K562 (cell line): ENCODE data around the gene BRICD5. TPM values are rescaled to one million over a fixed set of nuclear protein-coding genes. Genes with fewer than 3 reads are reported as not detected.

Source experiments
- ATAC-seq: fragments of 200-7000 bp; cut with Tn5 transposase; 3 replicates; pipeline ENCODE4 v1.9.1; 2020; ENCODE audit warnings: moderate library complexity
- BruUV-seq: library from RNA; stranded (reverse); fragments of 400-500 nt; replicated peaks from 2 replicates; lab custom pipeline; 2021; lab: Mats Ljungman, UMichigan
- CTCF ChIA-PET: fragments of 300-600 bp; formaldehyde crosslinking; extraction: SDS; loops from one replicate; lab custom pipeline; 2021; ENCODE audit warnings: low intra/inter-chr PET ratio; lab: Yijun Ruan, JAX
- POLR2A ChIA-PET: fragments of 300-600, 350-650 bp; sonication (Branson Sonifier 250); formaldehyde crosslinking; extraction: SDS; loops from one replicate; lab custom pipeline; 2021; ENCODE audit warnings: antibody characterized with exemption, inconsistent platforms; lab: Yijun Ruan, JAX
- DNase-seq, 4 experiments: peaks; one replicate each; pipeline versions ENCODE4 v3.0.0 to v3.0.0-alpha.2; 2011 to 2018; ENCODE audit warnings: low spot score in 3 of 4, mixed read lengths in 3 of 4; ENCODE audit errors: extremely low read depth in 1 of 4
- FAIRE-seq: peaks from 2 replicates; lab custom pipeline; 2011; peaks lifted over from hg19 to GRCh38; lab: Jason Lieb, UNC
- H2AFZ ChIP-seq: 2 replicates; pipeline ENCODE4 v1.6.0; 2011; ENCODE audit warnings: low read depth, low read length, control low read depth, inconsistent platforms
- H3K27ac ChIP-seq: fragments of 200-600 bp; 3 replicates; pipeline ENCODE4 v1.8.0; 2011; ENCODE audit warnings: low read depth, mild to moderate bottlenecking, control low read depth, inconsistent platforms, low read length, moderate library complexity, mixed read lengths; ENCODE audit errors: extremely low read depth
- H3K27me3 ChIP-seq, 2 experiments: fragments of 300-600 bp in 1 of 2; 2 replicates in 1 of 2; 3 replicates in 1 of 2; pipeline versions ENCODE4 v1.6.0 to v1.8.0; 2011; ENCODE audit warnings: inconsistent platforms in 2 of 2, low read length in 2 of 2, mild to moderate bottlenecking in 1 of 2, mixed read lengths in 1 of 2, moderate library complexity in 1 of 2; ENCODE audit not compliant: control insufficient read depth in 2 of 2, insufficient read depth in 2 of 2
- H3K36me3 ChIP-seq: fragments of 300-600 bp; 3 replicates; pipeline ENCODE4 v1.8.0; 2011; ENCODE audit warnings: mild to moderate bottlenecking, low read length, inconsistent platforms; ENCODE audit not compliant: control insufficient read depth, insufficient read depth
- H3K4me1 ChIP-seq, 2 experiments: fragments of 200-600 bp in 1 of 2; replicated peaks in 1 of 2; 2 replicates in 1 of 2; 3 replicates in 1 of 2; pipeline versions ENCODE4 v1.5.1 to v1.8.0; 2011; ENCODE audit warnings: inconsistent platforms in 2 of 2, low read length in 2 of 2, mild to moderate bottlenecking in 1 of 2, mixed read lengths in 1 of 2, moderate library complexity in 1 of 2; ENCODE audit not compliant: control insufficient read depth in 2 of 2, insufficient read depth in 2 of 2
- H3K4me2 ChIP-seq: 2 replicates; pipeline ENCODE4 v1.6.1; 2011; ENCODE audit warnings: low read length, control low read depth, inconsistent platforms, mixed read lengths; ENCODE audit not compliant: insufficient read depth
- H3K4me3 ChIP-seq: fragments of 200-600 bp; sonication (generic), shearing (Covaris generic); 2 replicates; pipeline ENCODE4 v1.5.1; 2016; ENCODE audit warnings: control low read depth, inconsistent platforms
- H3K79me2 ChIP-seq: fragments of 200-600 bp; 3 replicates; pipeline ENCODE4 v1.8.0; 2011; ENCODE audit warnings: low read length, inconsistent platforms; ENCODE audit not compliant: control insufficient read depth, insufficient read depth
- H3K9ac ChIP-seq, 2 experiments: 2 replicates each; pipeline versions ENCODE4 v1.6.0 to v1.6.1; 2011; ENCODE audit warnings: low read depth in 2 of 2, low read length in 2 of 2, control low read depth in 1 of 2, inconsistent platforms in 1 of 2, mild to moderate bottlenecking in 1 of 2, mixed read lengths in 1 of 2; ENCODE audit not compliant: insufficient read depth in 1 of 2
- H3K9me1 ChIP-seq: one replicate; pipeline ENCODE4 v1.6.0; 2011; ENCODE audit warnings: inconsistent platforms, mild to moderate bottlenecking, low read length, moderate library complexity; ENCODE audit not compliant: control insufficient read depth, insufficient read depth
- H3K9me3 ChIP-seq: replicated peaks from 2 replicates; pipeline ENCODE4 v1.5.1; 2011; ENCODE audit warnings: low read depth, low read length, inconsistent platforms; ENCODE audit not compliant: control insufficient read depth, insufficient read depth
- H4K20me1 ChIP-seq: replicated peaks from 2 replicates; pipeline ENCODE4 v1.6.1; 2011; ENCODE audit warnings: low read length, inconsistent platforms, mixed read lengths; ENCODE audit not compliant: control insufficient read depth, insufficient read depth
- FOXP1 ChIP-seq: sonication (generic); formaldehyde crosslinking; IDR thresholded peaks from 2 replicates; pipeline ENCODE4 v1.8.0; 2022; ENCODE audit warnings: mild to moderate bottlenecking, missing genetic modification reagents
- HLTF ChIP-seq: fragments of 450-650 bp; IDR thresholded peaks from 2 replicates; pipeline ENCODE4 v1.6.1; 2016
- KLF16 ChIP-seq: IDR thresholded peaks from 2 replicates; pipeline ENCODE4 v1.6.1; 2016; ENCODE audit warnings: antibody characterized with exemption
- MXI1 ChIP-seq: IDR thresholded peaks from 2 replicates; pipeline ENCODE4 v1.6.1; 2011; ENCODE audit warnings: low read depth, mild to moderate bottlenecking, improper control_type of control experiment, low read length
- MYC ChIP-seq, 2 experiments: fragments of 250-450 bp in 1 of 2; sonication (Bioruptor Pico) in 1 of 2; IDR thresholded peaks; 2 replicates each; pipeline versions ENCODE4 v1.5.1 to v1.6.1; 2012 to 2021; ENCODE audit warnings: low read depth in 2 of 2, borderline replicate concordance in 1 of 2, improper control_type of control experiment in 1 of 2, low read length in 1 of 2, mild to moderate bottlenecking in 1 of 2, moderate library complexity in 1 of 2
- NCOA6 ChIP-seq: fragments of 450-650 bp; IDR thresholded peaks from 2 replicates; pipeline ENCODE4 v1.6.1; 2017; ENCODE audit warnings: mild to moderate bottlenecking
- NRF1 ChIP-seq, 2 experiments: fragments of 450-650 bp; IDR thresholded peaks in 1 of 2; conservative IDR thresholded peaks in 1 of 2; 2 replicates each; pipeline ENCODE4 v1.6.1; 2014; ENCODE audit warnings: mild to moderate bottlenecking in 2 of 2
- SNIP1 ChIP-seq: fragments of 450-650 bp; IDR thresholded peaks from 2 replicates; pipeline ENCODE4 v1.7.1; 2017; ENCODE audit warnings: low read depth, mild to moderate bottlenecking
- SRSF9 ChIP-seq: fragments of 200-400 bp; formaldehyde crosslinking; IDR thresholded peaks from 2 replicates; pipeline ENCODE4 v1.6.1; 2017; ENCODE audit warnings: low read depth, low read length, borderline replicate concordance
- STAT6 ChIP-seq: sonication (generic); formaldehyde crosslinking; IDR thresholded peaks from 2 replicates; pipeline ENCODE4 v1.8.1; 2023; ENCODE audit warnings: mild to moderate bottlenecking, missing genetic modification reagents
- SUPT5H ChIP-seq: fragments of 450-650 bp; IDR thresholded peaks from 2 replicates; pipeline ENCODE4 v1.6.1; 2016
- ZNF212 ChIP-seq: fragments of 450-650 bp; formaldehyde crosslinking; IDR thresholded peaks from 2 replicates; pipeline ENCODE4 v1.4.0; 2020; ENCODE audit warnings: mild to moderate bottlenecking
- ZNF24 ChIP-seq: fragments of 450-650 bp; IDR thresholded peaks from 2 replicates; pipeline ENCODE4 v1.6.1; 2016
- ZNF584 ChIP-seq: fragments of 200-800 bp; sonication (Bioruptor generic); IDR thresholded peaks from 2 replicates; pipeline ENCODE4 v1.6.1; 2016; ENCODE audit warnings: low read depth, mild to moderate bottlenecking, missing genetic modification characterization, missing compliant biosample characterization
- ZNF707 ChIP-seq: fragments of 250-450 bp; sonication (Bioruptor Pico); conservative IDR thresholded peaks from 2 replicates; pipeline ENCODE4 v1.8.0; 2022; ENCODE audit warnings: inconsistent platforms, mild to moderate bottlenecking, moderate library complexity
- WGBS: fragments of 100-300 bp; shearing (Covaris generic); methylation state at CpG from one replicate; pipeline ENCODE4 v1.1.6; 2016; ENCODE audit warnings: low coverage, mixed read lengths; ENCODE audit not compliant: insufficient coverage; ENCODE audit errors: missing lambda C conversion rate; 5-methylcytosine and 5-hydroxymethylcytosine counted together
- in situ Hi-C: fragments of 300-500 bp; cut with MboI; formaldehyde crosslinking; loops from 4 replicates; pipeline ENCODE4 v1.15.0; 2018; ENCODE audit warnings: inconsistent platforms, mixed read lengths
- intact Hi-C: fragments of 100-400 bp; cut with micrococcal nuclease; formaldehyde crosslinking; loops from 2 replicates; pipeline ENCODE4 v1.14.2; 2022
- polyA plus RNA-seq, 8 experiments: library from polyadenylated mRNA; depleted of rRNA in 4 of 8; stranded (reverse) in 5 of 8; unstranded in 3 of 8; fragments of >200 nt; fragmentation: Nextera tagmentation in 2 of 8; fragmentation: Illumina TruSeq in 1 of 8; extraction: Ambion mirVana in 2 of 8; extraction: Trizol in 1 of 8; gene quantifications; 2 replicates each; pipeline versions ENCODE4 v1.2.1 to v1.2.3, GENCODE V29; 2011 to 2014; ENCODE audit warnings: inconsistent platforms in 1 of 8, missing spikeins in 1 of 8
- total RNA-seq, 7 experiments: library from RNA; depleted of rRNA in 6 of 7; stranded (reverse); fragments of >200 nt in 6 of 7; fragmentation: Illumina TruSeq in 2 of 7; extraction: Trizol in 2 of 7; gene quantifications; 2 replicates each; pipeline versions ENCODE4 v1.2.1 to v1.2.3, GENCODE V29; 2011 to 2021; ENCODE audit warnings: low replicate concordance in 1 of 7
- TF ChIP-seq, protein P1 (sequence below): sonication (generic); formaldehyde crosslinking; IDR thresholded peaks from 2 replicates; pipeline ENCODE4 v1.8.0; 2022; ENCODE audit warnings: mild to moderate bottlenecking, missing genetic modification reagents
- TF ChIP-seq, protein P2 (sequence below): sonication (generic); formaldehyde crosslinking; IDR thresholded peaks from 2 replicates; pipeline ENCODE4 v1.8.0; 2022; ENCODE audit warnings: missing genetic modification reagents, mild to moderate bottlenecking, borderline replicate concordance

The BRICD5 gene
- total and polyA plus RNA-seq, 9 of the 15 experiments (the other 6 are each of a cell fraction or from before 2014, with no cell fraction given), result 0.24 to 15.1 (median 2.4) TPM; not detected in 1

DNA sequence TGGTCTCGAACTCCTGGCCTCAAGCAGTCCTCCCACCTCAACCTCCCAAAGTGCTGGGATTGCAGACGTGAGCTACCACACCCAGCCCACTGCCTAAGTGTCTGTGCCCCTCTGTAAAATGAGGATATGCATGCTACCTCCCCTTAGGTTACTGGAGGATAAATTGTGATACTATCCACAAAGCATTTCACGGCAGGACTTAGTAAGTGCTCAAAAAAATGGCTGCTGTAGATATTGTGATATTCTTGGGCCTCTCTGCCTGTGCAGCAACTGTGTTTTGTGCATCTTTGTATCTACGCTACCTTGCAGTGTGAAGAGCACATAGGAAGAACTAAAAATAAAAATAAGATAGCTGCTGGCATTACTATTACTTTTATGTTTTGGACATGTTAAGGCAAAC lies 12.4 kb downstream of the BRICD5 start:
- Histone ChIP-seq H3K36me3 (no peaks in the 10 kb centered on the region), H3K4me3 (no peak overlapping the region), H3K27me3 (peaks cover 0 to 5% of the 10 kb centered on the region in 2 experiments; a peak in 2 of 5 replicates), H3K4me1 (peaks cover 3 to 51% of the 10 kb centered on the region in 2 experiments; a peak in 4 of 5 replicates), H3K9ac (no peak overlapping the region), H4K20me1 (0 out of 2 replicates have a peak, but pooled peaks cover 3% of the 10 kb centered on the region), H3K9me3 (no peaks in the 10 kb centered on the region), H3K4me2 (no peak overlapping the region), H3K79me2 (no peaks in the 10 kb centered on the region), H3K9me1 (no peaks in the 10 kb centered on the region), H2AFZ (no peak overlapping the region), H3K27ac (no peak overlapping the region)
- in situ Hi-C loops (no loop called here), intact Hi-C loops (loop anchor here (5.0 kb wide), 2 partner anchors 54 to 299 kb away; partner anchors contain the start of gene ECI1)
- WGBS, result 34% methylated on average over 4 of the region's 4 CpGs
- ChIA-PET CTCF (no interaction called here), POLR2A (interaction anchor here (0.7 kb wide), 1 partner anchor 53 kb away, joined by 4 read pairs; the partner anchor contains the start of gene ECI1)
- ATAC-seq, result no peak
- BruUV-seq, result no TSS peak
- no peak for DNase-seq
- FAIRE-seq, result no peak
- TF ChIP-seq SRSF9 (no peak), NCOA6 (no peak), MXI1 (no peak), SNIP1 (no peak), HLTF (no peak), ZNF584 (CRISPR knock-in tag) (no peak), NRF1 (conservative IDR thresholded peaks at IDR 0.05 in 1 of 2, IDR thresholded peaks at IDR 0.05 in 1 of 2) (no peak), STAT6 (CRISPR knock-in tag) (no peak), ZNF212 (CRISPR knock-in tag) (no peak), KLF16 (no peak), MYC (IDR thresholded peaks at IDR 0.05; ENCODE audit: low read depth, low read length) (no peak), MYC (CRISPR knock-in tag; IDR thresholded peaks at IDR 0.05; ENCODE audit: borderline replicate concordance, low read depth) (no peak), ZNF24 (no peak), ZNF707 (CRISPR knock-in tag) (no peak), SUPT5H (no peak), FOXP1 (CRISPR knock-in tag) (no peak)
- TF ChIP-seq, protein P1, sequence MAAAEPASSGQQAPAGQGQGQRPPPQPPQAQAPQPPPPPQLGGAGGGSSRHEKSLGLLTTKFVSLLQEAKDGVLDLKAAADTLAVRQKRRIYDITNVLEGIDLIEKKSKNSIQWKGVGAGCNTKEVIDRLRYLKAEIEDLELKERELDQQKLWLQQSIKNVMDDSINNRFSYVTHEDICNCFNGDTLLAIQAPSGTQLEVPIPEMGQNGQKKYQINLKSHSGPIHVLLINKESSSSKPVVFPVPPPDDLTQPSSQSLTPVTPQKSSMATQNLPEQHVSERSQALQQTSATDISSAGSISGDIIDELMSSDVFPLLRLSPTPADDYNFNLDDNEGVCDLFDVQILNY (CRISPR knock-in tag), result no peak
- TF ChIP-seq, protein P2, sequence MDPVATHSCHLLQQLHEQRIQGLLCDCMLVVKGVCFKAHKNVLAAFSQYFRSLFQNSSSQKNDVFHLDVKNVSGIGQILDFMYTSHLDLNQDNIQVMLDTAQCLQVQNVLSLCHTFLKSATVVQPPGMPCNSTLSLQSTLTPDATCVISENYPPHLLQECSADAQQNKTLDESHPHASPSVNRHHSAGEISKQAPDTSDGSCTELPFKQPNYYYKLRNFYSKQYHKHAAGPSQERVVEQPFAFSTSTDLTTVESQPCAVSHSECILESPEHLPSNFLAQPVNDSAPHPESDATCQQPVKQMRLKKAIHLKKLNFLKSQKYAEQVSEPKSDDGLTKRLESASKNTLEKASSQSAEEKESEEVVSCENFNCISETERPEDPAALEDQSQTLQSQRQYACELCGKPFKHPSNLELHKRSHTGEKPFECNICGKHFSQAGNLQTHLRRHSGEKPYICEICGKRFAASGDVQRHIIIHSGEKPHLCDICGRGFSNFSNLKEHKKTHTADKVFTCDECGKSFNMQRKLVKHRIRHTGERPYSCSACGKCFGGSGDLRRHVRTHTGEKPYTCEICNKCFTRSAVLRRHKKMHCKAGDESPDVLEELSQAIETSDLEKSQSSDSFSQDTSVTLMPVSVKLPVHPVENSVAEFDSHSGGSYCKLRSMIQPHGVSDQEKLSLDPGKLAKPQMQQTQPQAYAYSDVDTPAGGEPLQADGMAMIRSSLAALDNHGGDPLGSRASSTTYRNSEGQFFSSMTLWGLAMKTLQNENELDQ, result no peak
